ENCODE measurements around the gene DCBLD1.

- TF ChIP-seq ZZZ3 (IDR thresholded peaks at IDR 0.05), result no peak
- TF ChIP-seq CHD7 (IDR thresholded peaks at IDR 0.05; ENCODE audit: low read depth, low read length), result no peak
- no peak for TF ChIP-seq THAP7 (CRISPR knock-in tag; IDR thresholded peaks at IDR 0.05)
These were observed 60.0 kb downstream of the DCBLD1 start for GRCh38 chr6:117542493-117542892.
